ENCODE data around the gene NIT1. TPM values are rescaled to one million over a fixed set of nuclear protein-coding genes. Genes with fewer than 3 reads are reported as not detected.

NIT1 gene
- total and polyA plus RNA-seq, 2 donors (not counting 3 experiments of a cell fraction or from before 2014, with no cell fraction given) = 20.3 to 26.5 TPM

GRCh38 chr1:161089251-161089924 lies 28.5 kb upstream of the NIT1 start, which contains the start of gene NECTIN4:
Gene NECTIN4 (minus strand): TSS chr1:161089558. CDS start chr1:161089296, 262 bp downstream.
- Histone ChIP-seq H3K36me3 (ENCODE audit: control insufficient read depth in 2 of 2, extremely low read depth in 1 of 2, insufficient read depth in 2 of 2, low read length in 2 of 2) (no peaks in the 10 kb centered on the region), H3K9me1 (replicated peaks; ENCODE audit: control insufficient read depth, extremely low read depth, insufficient read depth, low read length) (no peaks in the 10 kb centered on the region), H2AFZ (ENCODE audit: low read depth, low read length) (no peak within 1 kb of the TSS), H3K4me2 (ENCODE audit: insufficient read depth, low read length) (no peak within 1 kb of the TSS), H3K4me1 (ENCODE audit: control insufficient read depth, extremely low read depth, insufficient read depth, low read length) (no peaks in the 10 kb centered on the region), H4K20me1 (replicated peaks; ENCODE audit: control insufficient read depth, extremely low read depth, insufficient read depth, low read length) (no peaks in the 10 kb centered on the region), H3K9me3 (replicated peaks; ENCODE audit: control insufficient read depth, insufficient read depth, low read length) (no peaks in the 10 kb centered on the region), H3K27me3 (ENCODE audit: control insufficient read depth in 2 of 2, insufficient read depth in 2 of 2, low read length in 2 of 2) (no peaks in the 10 kb centered on the region), H3K4me3 (replicated peaks in 1 of 3; ENCODE audit: insufficient read depth in 1 of 3, low read depth in 1 of 3, low read length in 3 of 3) (no peak within 1 kb of the TSS), H3K79me2 (ENCODE audit: control insufficient read depth, insufficient read depth, low read length) (no peaks in the 10 kb centered on the region), H3K27ac (ENCODE audit: insufficient read depth, low read depth, low read length) (no peak within 1 kb of the TSS), H3K9ac (replicated peaks; ENCODE audit: extremely low read depth, insufficient read depth, low read length) (no peak within 1 kb of the TSS)
- no peak for FAIRE-seq
- dilution Hi-C loops (cut with MboI; ENCODE audit: extremely low pct_ligation_motif_present, low sequenced_read_pairs) (no loop called here), intact Hi-C loops (cut with micrococcal nuclease) (no loop called here)
- CTCF ChIA-PET = interaction anchor here (2.1 kb wide), 1 partner anchor 92 kb away, joined by 6 read pairs; no protein-coding TSS in a partner anchor
- DNase-seq (ENCODE audit: low read depth, low spot score) = no peak
- POLR2A ChIA-PET = no interaction called here
- no TSS peak for BruUV-seq (replicated peaks)
- TF ChIP-seq POLR2AphosphoS5 (IDR thresholded peaks at IDR 0.05; ENCODE audit: insufficient read depth, low read depth, low read length) (no peak), FOS (IDR thresholded peaks at IDR 0.05; ENCODE audit: borderline replicate concordance, insufficient read depth, low read length) (no peak), GATA2 (IDR thresholded peaks at IDR 0.05; ENCODE audit: insufficient read depth, insufficient read length, low read depth, low read length) (no peak), POLR2A (IDR thresholded peaks at IDR 0.05; ENCODE audit: low read depth, low read length) (no peak), MAX (IDR thresholded peaks at IDR 0.05; ENCODE audit: insufficient read depth, insufficient read length) (no peak), MYC (IDR thresholded peaks at IDR 0.05; ENCODE audit: low read depth, low read length) (no peak), EZH2 (IDR thresholded peaks at IDR 0.05; ENCODE audit: borderline replicate concordance, low read depth, low read length, severe bottlenecking) (no peak)

DNA sequence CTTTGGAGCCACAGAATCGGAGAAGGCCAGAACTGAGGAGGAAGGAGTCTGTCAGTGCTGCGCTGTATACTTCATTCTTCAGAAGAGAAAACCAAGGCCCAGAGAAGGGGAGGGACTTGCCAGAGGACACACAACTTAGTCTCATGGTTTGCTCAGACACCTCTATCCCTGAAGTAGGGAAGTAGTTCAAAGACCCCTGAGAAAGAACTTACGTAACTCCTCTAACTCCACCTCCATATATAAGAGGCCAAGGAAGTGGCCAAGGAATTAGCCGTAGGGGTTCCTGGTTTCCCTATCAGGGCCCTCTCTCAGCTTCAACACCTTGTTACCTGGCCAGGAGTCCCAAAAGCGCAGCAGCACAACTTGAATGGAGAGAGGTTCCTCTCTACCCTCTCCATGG lies 28.0 kb upstream of the NIT1 start:
- Histone ChIP-seq H4K20me1 (replicated peaks; ENCODE audit: control insufficient read depth, extremely low read depth, insufficient read depth, low read length) (no peaks in the 10 kb centered on the region), H3K9ac (replicated peaks; ENCODE audit: extremely low read depth, insufficient read depth, low read length) (no peak overlapping the region), H2AFZ (ENCODE audit: low read depth, low read length) (no peak overlapping the region), H3K4me2 (ENCODE audit: insufficient read depth, low read length) (no peak overlapping the region), H3K79me2 (ENCODE audit: control insufficient read depth, insufficient read depth, low read length) (no peaks in the 10 kb centered on the region), H3K36me3 (ENCODE audit: control insufficient read depth in 2 of 2, extremely low read depth in 1 of 2, insufficient read depth in 2 of 2, low read length in 2 of 2) (no peaks in the 10 kb centered on the region), H3K27me3 (ENCODE audit: control insufficient read depth in 2 of 2, insufficient read depth in 2 of 2, low read length in 2 of 2) (no peaks in the 10 kb centered on the region), H3K9me1 (replicated peaks; ENCODE audit: control insufficient read depth, extremely low read depth, insufficient read depth, low read length) (no peaks in the 10 kb centered on the region), H3K27ac (ENCODE audit: insufficient read depth, low read depth, low read length) (no peak overlapping the region), H3K4me1 (ENCODE audit: control insufficient read depth, extremely low read depth, insufficient read depth, low read length) (no peaks in the 10 kb centered on the region), H3K4me3 (replicated peaks in 1 of 3; ENCODE audit: insufficient read depth in 1 of 3, low read depth in 1 of 3, low read length in 3 of 3) (no peak overlapping the region), H3K9me3 (replicated peaks; ENCODE audit: control insufficient read depth, insufficient read depth, low read length) (no peaks in the 10 kb centered on the region)
- dilution Hi-C loops (cut with MboI; ENCODE audit: extremely low pct_ligation_motif_present, low sequenced_read_pairs) = no loop called here
- FAIRE-seq (no peak), DNase-seq (ENCODE audit: low read depth, low spot score) (no peak)
- BruUV-seq (replicated peaks) = no TSS peak
- POLR2A ChIA-PET = no interaction called here
- CTCF ChIA-PET = interaction anchor here (2.1 kb wide), 1 partner anchor 92 kb away, joined by 6 read pairs; no protein-coding TSS in a partner anchor
- intact Hi-C loops (cut with micrococcal nuclease) = no loop called here
- TF ChIP-seq GATA2 (IDR thresholded peaks at IDR 0.05; ENCODE audit: insufficient read depth, insufficient read length, low read depth, low read length) (no peak), POLR2AphosphoS5 (IDR thresholded peaks at IDR 0.05; ENCODE audit: insufficient read depth, low read depth, low read length) (no peak), MAX (IDR thresholded peaks at IDR 0.05; ENCODE audit: insufficient read depth, insufficient read length) (no peak), MYC (IDR thresholded peaks at IDR 0.05; ENCODE audit: low read depth, low read length) (no peak), CTCF (IDR thresholded peaks at IDR 0.05; ENCODE audit: extremely low read depth in 1 of 2, insufficient read depth in 1 of 2, low read depth in 1 of 2, low read length in 2 of 2) (no peak), POLR2A (IDR thresholded peaks at IDR 0.05; ENCODE audit: low read depth, low read length) (no peak), EZH2 (IDR thresholded peaks at IDR 0.05; ENCODE audit: borderline replicate concordance, low read depth, low read length, severe bottlenecking) (no peak), JUN (IDR thresholded peaks at IDR 0.05; ENCODE audit: borderline replicate concordance, insufficient read depth, insufficient read length, low read depth) (no peak), FOS (IDR thresholded peaks at IDR 0.05; ENCODE audit: borderline replicate concordance, insufficient read depth, low read length) (no peak)

All from endothelial cell of umbilical vein (primary cell).